NOMO-1 treated with dmso at 0.1 percent for 144 hours (cell line): ENCODE data around the gene CPZ.
"Not testable (repeated sequence)": the region's sequence is repeated elsewhere in the genome, so short reads cannot be mapped to it uniquely, and the experiment has no call there.

Experiments
- DNase-seq: peaks from one replicate; lab custom pipeline; 2025; ENCODE audit not compliant: unreplicated experiment; lab: John Stamatoyannopoulos, UW

The CPZ gene

DNA sequence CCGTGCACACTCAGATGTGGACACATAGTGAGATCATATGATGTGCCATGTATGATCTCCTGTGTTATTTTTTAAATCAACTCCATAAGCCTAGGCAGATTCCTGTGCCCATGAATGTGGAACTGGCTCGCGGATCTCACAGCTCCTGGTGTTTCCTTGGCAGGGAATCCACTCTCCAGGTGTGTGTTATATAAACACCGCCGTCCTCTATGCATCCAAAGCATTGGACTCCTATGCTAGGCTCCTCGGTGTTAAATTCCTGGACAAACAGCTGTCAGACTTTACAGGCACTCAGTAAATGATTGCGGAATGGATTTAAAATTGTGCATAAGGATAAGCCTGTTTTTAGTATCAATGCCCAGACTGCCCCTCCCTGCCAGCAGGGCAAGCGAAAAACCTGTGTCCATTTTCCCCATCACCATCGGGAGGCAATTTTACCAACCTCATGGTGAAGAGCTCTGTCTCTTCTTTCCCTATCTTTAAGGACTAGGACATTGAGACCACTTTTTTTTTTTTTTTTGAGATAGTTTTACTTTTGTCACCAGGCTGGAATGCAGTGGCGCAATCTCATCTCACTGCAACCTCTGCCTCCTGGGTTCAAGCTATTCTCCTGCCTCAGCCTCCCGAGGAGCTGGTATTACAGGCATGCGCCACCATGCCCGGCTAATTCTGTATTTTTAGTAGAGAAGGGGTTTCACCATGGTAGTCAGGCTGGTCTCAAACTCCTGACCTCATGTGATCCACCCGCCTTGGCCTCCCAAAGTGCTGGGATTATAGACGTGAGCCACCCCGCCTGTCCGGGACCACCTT lies 36.0 kb upstream of the CPZ start:
- no peak for DNase-seq

DNA sequence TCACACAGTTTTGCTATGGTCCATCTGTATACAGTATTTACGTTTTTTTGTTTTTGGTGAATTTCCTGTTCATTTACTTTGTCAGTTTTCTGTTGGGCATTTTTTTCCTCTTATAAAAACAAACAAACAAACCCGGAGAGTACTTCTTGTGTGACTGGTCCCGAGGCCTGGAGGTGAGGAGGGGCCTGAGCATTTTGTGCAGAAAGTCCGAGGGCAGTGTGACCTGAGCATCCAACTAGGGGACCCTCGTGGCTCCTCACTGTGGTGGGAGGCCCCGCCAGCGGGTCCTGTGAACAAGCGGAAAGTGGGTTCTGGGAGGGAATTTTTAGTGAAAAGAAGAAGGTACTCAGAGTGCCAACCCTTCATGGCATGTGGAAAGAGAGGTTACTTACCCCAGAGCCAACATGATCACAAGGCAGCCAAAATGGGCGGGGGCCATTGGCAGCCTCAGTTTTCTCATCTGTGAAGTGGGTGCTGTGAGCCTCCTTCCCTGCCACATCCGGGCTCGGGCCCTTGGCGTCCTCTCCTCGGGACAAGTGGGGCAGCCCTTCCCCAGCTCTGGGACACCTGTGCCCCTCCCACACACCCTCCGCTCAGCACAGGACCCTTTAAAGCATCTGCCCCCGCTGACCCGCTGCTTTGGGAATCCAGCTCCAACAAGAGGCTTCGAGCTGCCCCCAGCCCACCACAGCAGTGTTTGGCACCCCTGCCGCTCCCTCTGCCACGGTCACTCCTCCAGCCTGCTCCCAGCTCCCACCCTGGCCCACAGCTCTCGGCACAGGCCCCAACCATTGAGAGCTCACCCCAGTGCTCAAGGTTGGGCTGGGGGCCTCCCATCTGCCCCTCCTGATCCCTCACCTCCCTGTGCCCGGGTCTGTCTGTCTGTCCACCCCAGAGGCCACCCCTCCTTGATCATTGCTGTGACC lies 35.2 kb upstream of the CPZ start:
- no peak for DNase-seq

DNA sequence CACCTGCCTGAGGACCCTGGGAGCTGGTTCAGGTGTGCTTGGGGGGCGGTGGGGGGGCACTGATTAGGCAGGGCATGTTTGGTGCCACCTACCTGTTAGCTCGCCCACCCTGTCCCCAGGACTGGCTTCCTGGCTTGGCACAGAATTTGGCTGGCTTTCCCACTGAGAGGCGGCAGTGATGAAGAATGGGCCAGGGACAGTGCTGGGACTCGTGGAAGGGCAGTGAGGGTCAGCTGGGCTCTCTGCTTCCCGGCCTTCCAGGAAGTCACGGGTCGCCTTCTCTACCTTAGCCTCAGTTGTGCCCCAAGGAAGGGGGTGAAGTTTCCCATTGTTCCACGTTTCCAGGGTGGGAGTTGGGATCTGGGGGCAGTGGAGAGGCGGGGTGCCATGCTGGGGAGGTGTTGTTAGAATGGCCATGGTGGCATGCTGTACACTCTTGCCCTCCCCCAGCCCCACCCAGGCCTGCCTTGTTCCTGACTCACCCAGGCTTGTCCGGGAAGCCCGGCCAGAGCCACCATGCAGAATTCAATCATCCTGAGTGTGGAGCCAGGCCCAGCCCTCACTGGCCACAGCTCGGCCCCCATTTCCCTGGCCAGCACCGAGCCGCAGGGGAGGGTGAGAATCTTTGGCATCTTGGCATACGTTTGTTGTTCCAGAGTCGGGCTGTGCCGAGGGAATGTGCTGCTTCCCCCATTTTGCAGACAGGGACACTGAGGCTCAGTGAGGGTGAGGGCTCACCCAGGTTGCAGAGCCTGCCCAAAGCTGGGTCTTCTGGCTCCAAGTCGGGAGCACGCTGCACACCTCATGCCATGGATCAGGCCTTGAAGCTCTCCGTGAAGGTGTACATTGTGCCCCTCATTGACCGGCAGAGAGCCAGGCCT lies 34.2 kb upstream of the CPZ start:
- no peak for DNase-seq

DNA sequence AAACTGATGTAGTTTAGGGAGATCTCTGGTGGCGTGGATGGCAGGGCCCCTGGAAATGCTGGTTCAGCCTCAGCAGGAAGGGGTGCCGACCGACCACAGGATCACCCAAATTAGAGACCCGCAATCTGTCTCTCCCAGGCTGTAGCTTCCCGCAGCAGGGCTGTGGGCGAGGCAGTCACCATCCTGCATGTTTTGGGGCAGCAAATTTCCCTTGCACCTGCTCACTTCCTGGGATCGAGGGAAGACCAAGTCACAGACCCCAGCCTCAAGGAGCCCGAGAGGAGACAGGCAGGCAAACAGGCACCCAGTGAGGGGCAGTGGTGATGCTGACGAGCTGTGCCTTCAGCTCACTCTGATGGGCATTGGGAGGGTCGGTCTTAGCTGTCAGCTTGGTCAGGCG lies 33.6 kb upstream of the CPZ start:
- no peak for DNase-seq

DNA sequence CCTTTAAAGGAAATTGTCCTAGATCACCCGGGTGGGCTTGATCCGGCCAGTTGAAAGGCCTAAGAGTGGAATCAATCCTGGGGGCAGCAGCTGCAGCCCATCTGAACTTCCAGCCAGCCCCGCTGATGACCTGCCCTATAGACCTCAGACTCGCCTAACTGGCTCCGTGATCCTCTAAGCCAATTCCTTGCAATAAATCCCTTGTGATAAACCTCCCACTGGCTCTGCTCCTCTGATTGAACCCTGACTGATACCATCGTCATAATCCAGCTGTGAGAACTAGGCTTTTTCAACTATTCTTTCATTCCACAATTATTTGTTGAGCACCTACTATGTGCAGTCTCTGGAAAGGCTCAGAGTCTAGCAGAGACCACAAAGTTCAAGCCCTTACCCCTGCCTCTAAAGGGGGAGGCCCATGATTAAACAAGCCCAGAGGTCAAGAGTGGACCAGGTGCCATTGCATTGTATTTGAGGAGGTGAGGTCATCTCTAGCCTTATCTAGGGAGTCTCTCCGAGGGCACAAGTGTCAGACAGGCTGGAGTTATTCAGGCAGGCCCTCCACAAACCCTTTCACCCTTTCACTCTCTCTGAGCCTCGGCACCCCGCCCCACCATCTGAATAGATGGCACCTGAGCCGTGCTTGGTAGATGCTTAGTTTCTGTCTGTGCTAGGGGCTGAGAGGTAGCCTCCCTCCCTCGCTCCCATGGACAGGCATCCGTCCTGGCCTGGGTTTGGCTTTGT lies 32.9 kb upstream of the CPZ start:
- DNase-seq, result no peak

DNA sequence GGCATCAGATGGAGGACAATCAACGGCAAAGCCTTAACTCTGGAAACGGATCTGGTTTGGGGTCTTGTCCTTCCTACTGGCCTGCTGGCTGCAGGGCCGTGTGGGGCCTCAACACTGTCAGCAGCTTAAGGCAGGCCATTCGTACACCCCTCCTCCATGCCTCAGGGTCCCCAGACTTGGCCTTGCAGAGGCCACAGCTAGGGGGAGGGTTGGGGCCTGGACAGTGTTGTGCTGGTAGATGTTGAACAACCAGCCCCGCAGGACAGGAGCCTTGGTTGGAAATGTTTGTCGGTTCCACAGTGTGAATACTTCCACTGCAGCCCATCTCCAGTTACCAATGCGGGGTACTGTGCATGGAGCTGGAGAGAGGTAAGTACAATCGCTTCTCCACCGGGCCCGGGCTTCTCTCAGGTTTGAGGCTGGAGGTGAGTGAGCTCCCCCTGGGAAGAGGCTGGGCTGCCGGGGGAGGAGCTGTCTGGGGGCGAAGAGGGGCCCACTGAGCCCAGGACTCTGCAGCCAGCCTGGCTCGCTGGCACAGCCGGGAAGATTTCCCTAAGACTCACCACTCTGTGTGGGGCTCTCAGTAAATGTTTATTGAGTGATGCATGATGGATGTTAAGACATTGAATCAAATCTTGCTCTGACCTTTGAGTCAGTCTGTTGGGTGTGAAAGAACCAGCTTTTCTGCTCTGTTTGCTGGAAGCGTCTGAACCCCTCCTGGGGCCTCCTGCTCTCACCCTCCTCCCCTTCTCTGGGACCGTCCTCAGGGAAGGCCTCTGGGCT lies 32.1 kb upstream of the CPZ start:
- DNase-seq, result no peak

DNA sequence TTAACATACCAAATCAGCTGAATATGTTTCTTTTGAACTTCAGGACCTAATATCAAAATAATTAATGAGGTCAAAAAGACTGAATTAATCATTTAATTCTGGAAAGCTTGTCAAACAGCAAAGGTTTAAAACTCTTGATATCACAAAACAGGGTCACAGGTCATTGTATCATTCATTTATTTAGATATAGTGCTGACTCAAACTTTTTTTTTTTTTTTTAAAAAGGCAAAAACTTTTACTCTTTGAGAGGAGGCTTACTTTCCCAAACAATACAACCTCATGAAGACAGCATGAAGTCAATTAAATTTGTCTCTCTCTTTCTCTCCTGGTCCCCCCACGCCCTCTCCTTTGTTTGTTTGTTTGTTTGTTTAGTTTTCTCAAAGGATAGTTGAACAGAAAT lies 28.0 kb upstream of the CPZ start:
- no peak for DNase-seq

DNA sequence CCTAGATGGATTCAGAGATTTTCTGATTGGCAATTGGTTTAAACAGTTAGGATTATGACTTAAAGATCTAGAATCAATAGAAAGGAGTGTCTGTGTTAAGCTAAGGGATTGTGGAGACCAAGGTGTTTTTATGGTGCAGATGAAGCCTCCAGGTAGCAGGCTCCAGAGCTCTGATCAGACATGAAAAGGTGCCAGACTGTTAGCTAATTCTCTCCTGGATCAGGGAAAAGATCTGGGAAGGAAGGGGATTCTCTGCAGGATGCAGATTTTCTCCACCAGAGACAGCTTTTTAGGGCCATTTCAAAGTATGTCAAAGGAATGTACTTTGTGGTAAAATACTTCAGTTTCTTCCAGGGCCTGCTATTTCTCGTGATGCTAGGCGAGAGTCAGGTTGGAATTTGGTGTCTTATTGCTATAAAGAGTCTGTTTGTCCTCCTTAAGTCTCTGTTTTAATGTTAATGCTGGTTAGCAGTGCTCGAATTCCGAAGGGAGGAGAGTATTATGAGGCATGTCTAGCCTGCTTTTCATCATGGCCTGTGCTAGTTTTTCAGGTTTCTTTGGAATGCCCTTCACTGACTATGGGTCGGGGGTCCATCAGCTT lies 24.4 kb upstream of the CPZ start:
- DNase-seq, result no peak

DNA sequence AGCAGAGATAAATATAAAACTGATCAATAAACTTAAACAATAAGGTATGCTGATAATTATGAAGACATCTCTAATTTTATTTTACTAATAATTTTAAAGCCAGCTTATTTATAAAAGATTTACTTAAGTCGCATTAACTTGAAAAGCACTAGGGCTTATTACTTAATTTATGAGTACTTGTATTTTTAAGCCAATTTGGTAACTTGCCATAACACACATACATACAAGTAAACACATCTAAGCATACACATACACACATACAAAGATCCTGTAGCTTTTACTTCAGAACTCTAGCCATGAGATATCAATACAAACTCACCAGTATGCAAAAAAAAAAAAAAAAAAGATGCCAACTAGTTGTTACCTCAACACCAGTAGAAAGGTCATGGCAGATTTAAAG lies 22.4 kb upstream of the CPZ start:
- no peak for DNase-seq

DNA sequence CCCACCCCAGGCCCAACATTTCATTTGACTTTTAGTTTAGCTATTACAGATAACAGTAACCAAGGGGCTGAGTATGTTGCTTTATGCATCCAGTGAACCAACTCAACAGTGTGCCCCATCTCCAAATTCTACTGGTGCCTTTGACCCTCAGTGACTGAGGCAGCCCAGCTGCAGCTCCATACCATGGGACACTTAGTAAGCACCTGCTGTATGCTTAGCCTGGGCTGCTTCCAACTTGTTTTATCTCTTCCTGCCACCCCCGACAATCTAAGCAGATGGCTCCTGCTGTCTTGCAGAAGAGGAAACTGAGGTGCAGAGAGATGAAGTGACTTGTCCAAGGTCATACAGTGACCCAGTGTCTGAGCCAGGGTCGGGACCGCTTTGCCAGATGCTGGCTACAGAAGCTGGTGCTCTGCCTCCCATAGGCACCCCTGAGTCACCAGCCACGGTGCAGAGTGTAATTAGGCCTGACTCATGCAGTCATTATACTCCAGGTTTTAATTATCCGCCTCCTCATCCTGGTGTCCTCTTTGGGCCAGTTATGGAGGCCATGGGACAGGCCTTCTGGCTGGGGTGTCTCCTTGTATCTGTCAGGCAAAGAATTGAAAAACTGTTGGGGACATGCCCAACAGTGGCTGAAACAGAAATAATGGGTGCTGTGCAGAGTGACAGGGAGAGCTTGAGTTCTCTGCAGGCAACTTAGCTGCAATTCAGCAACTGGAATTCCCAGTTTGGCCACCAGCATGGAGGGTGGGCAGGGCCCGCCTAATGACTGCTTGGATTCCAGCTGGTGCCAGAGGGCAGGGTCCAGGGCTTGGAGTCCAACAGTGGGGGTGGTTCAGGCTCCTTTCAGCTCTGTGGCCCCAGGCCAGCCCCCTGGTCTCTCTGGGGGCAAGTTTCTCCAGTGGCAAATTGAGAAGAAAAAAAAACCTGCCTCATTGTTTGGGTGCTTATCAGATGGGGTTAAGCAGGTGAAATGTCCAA lies 20.6 kb upstream of the CPZ start:
- no peak for DNase-seq

DNA sequence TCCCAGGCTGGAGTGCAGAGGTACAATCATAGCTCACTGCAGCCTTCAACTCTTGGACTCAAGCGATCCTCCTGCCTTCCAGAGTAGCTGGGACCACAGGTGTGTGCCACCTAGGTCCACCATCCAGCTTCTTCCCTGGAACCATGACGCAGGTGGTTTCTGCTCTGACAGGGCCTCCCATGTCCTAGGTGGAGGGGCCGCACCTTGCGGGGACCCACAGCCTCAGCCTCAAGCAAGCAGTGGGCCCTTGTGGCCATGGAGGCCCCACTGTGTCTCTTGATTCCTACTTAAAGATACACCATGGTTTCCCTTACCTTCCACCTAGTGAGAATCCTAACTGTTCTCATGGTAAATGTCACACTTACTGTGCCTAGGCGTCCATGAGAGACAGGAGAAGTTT lies 19.3 kb upstream of the CPZ start:
- no peak for DNase-seq

DNA sequence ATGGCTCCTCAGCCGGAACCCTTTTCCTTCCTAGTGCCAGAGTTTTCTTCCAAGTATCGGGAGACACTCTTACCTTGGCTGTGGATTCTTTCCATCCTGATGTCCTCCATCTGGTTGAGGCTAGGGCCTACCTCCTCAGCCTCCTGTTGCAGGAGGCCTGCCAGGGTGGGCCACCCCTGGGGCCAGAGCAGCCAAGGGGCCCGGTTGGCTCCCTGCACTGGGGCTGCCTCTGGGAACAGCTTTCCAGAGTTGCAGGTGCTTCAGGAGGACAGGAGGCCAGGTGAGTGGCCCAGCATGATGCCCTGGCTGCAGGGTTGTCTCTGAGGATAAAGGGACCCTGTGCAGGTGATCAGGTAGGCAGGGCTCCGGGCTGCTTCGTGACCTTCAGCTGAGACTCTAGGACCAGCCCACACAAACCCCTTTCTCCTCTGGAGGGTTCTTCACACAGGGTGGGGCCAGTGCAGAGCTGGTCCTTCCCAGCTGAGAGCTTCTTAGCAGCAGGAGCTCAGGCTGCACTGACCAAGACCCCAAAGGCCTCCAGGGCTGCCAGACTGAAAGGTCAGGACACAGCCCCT lies 17.7 kb upstream of the CPZ start:
- no peak for DNase-seq

DNA sequence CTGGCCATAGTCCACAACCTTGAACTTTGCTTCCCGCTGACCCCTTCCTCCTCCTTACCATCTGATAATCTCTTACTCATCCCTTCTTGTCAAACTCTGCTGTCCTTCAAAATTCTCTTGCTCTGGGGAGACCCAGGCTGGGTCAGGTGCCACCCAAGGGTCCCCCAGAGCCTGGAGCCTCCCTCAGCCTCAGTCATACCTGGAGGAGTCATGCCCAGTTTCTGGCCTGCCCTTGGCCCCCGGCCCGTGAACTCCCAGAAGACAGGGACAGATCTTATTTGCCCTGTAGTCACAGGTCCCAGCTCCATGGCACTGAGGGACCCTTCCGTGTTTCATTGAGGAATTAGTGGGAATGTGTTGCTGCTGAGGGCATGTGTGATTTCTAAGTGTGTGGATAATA lies 17.1 kb upstream of the CPZ start:
- DNase-seq, result no peak

DNA sequence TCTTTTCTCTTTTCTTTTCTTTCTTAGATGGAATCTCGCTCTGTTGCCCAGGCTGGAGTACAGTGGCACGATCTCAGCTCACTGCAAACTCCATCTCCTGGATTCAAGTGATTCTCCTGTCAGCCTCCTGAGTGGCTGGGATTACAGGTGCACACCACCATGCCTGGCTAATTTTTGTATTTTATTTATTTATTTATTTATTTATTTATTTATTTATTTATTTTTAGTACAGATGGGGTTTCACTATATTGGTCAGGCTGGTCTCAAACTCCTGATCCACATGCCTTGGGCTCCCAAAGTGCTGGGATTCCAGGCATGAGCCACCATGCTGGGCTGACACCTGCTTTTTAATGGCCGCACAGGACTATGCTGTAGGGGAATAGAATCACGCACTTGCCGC lies 16.0 kb upstream of the CPZ start:
- DNase-seq, result not testable (repeated sequence)

DNA sequence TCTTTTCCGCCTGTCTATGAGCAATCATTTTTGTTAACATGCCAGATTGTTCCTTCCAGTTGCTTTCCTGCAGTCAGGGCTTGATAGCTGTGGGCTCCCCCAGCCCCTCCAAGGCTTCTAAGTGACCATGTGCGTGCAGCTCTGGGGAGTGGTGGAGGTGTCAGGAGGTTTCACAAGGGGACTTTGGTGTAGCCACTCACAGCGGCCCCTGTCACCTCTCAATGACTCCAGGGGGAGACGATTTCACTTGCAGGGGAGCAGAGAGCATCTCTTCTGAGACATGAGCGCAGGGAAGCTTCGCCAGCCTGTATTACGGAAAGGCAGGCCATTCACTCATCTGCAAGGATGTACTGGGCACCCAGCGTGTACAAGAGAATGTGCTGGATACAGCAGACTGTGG lies 15.5 kb upstream of the CPZ start:
- no peak for DNase-seq

DNA sequence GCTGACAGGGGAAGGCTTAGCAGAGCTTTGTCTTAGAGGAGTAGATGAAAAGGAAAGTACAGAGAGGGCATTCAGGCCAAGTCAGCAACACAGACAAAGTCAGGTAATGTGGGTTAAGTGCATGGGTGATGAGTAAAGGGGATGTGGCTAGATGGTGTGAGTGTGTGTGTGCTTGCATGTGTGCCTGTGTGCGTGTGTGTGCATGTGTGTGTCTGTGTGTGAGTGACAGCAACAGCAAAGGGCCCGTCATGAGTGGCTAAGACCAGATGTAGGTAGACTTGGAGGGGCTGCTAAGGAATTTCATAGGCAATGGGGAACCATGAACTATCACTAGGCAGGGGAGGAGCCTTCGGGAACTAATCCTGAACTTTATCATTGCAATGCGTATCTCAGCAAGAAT lies 14.6 kb upstream of the CPZ start:
- no peak for DNase-seq

DNA sequence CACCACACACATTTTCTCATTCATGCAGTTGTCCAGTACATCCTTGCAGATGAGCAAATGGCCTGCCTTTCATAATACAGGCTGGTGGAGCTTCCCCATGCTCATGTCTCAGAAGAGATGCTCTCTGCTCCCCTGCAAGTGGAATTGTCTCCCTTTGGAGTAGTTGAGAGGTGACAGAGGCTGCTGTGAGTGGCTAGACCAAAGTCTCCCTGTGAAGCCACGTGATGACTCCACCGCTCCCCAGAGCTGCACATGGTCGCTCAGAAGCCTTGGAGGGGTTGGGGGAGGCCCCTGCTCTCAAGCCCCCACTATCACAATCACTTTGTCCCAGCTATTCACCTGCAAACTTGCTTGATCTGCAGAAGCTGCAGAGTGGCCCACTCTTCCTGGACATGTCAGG lies 13.8 kb upstream of the CPZ start:
- no peak for DNase-seq
